Mesendoderm (in vitro differentiated cells): ENCODE measurements around the gene DNAJC21.

Experiments used
- DNase-seq: peaks from one replicate; pipeline ENCODE4 v3.0.0; 2013
- H2AK5ac ChIP-seq: 2 replicates; pipeline ENCODE4 v1.6.1; 2013; ENCODE audit warnings: low read length, inconsistent platforms
- H2BK120ac ChIP-seq: 2 replicates; pipeline ENCODE4 v1.6.1; 2013; ENCODE audit warnings: low read depth, mild to moderate bottlenecking, low read length, moderate library complexity, mixed read lengths
- H2BK15ac ChIP-seq: replicated peaks from 2 replicates; pipeline ENCODE4 v1.6.1; 2013; ENCODE audit warnings: low read depth, mild to moderate bottlenecking, moderate library complexity
- H2BK5ac ChIP-seq: 2 replicates; pipeline ENCODE4 v1.6.1; 2013; ENCODE audit warnings: low read length, inconsistent platforms
- H3K18ac ChIP-seq: 2 replicates; pipeline ENCODE4 v1.6.1; 2013; ENCODE audit warnings: mild to moderate bottlenecking, low read length, mixed read lengths
- H3K23ac ChIP-seq: one replicate; pipeline ENCODE4 v1.6.1; 2013; ENCODE audit warnings: low read length
- H3K27ac ChIP-seq: 2 replicates; pipeline ENCODE4 v1.5.1; 2013; ENCODE audit warnings: low read depth, mild to moderate bottlenecking, inconsistent platforms, low read length, moderate library complexity
- H3K27me3 ChIP-seq: 2 replicates; pipeline ENCODE4 v1.6.1; 2013; ENCODE audit warnings: low read length, control low read depth, mild to moderate bottlenecking, inconsistent platforms; ENCODE audit not compliant: insufficient read depth, poor library complexity
- H3K36me3 ChIP-seq: 2 replicates; pipeline ENCODE4 v1.6.1; 2013; ENCODE audit warnings: low read length, inconsistent platforms; ENCODE audit not compliant: control insufficient read depth, insufficient read depth
- H3K4ac ChIP-seq: one replicate; pipeline ENCODE4 v1.6.1; 2013; ENCODE audit warnings: low read depth, mild to moderate bottlenecking, low read length, moderate library complexity
- H3K4me1 ChIP-seq: 2 replicates; pipeline ENCODE4 v1.6.1; 2013; ENCODE audit warnings: low read depth, low read length, inconsistent platforms; ENCODE audit not compliant: control insufficient read depth
- H3K4me2 ChIP-seq: 2 replicates; pipeline ENCODE4 v1.6.1; 2013; ENCODE audit warnings: low read length
- H3K4me3 ChIP-seq: 2 replicates; pipeline ENCODE4 v1.5.1; 2013; ENCODE audit warnings: mild to moderate bottlenecking, low read length
- H3K56ac ChIP-seq: one replicate; pipeline ENCODE4 v1.6.1; 2013; ENCODE audit warnings: low read length
- H3K79me1 ChIP-seq: 2 replicates; pipeline ENCODE4 v1.6.1; 2013; ENCODE audit warnings: low read length, inconsistent platforms
- H3K79me2 ChIP-seq: 2 replicates; pipeline ENCODE4 v1.6.1; 2013; ENCODE audit warnings: mild to moderate bottlenecking, low read length; ENCODE audit not compliant: control insufficient read depth, insufficient read depth
- H3K9ac ChIP-seq: 2 replicates; pipeline ENCODE4 v1.6.1; 2013; ENCODE audit warnings: low read length, inconsistent platforms
- H4K5ac ChIP-seq: one replicate; pipeline ENCODE4 v1.6.1; 2013; ENCODE audit warnings: low read length
- H4K8ac ChIP-seq: one replicate; pipeline ENCODE4 v1.6.1; 2013; ENCODE audit warnings: low read depth, mild to moderate bottlenecking, control low read depth, low read length, moderate library complexity
- WGBS: extraction: QIAGEN DNeasy Blood & Tissue Kit; methylation state at CpG from one replicate; pipeline ENCODE4 v1.1.7; 2013; ENCODE audit warnings: low lambda C conversion rate, missing lambda C conversion rate; ENCODE audit not compliant: insufficient coverage; ENCODE audit errors: extremely low coverage; 5-methylcytosine and 5-hydroxymethylcytosine counted together

Gene DNAJC21

DNA sequence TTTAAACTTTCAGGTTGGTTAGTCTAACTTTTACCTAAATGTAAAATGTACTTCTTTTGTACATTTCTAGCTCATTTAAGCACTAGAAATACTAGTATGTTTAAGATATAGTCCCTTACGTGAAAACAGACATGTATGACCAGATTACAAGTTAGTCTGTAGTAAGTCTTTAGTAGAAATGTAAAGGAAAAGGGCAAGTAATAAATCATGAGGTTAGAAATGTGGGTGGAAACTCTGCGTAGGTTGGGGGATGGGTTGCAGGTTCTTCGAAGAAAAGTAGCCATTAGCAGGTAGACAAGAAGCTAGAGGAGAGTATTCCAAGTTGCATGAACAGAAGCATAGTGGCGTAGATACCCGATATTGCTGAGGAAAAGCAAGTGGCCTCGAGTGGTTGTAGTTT, 36.9 kb upstream of the DNAJC21 start:
- H3K4ac ChIP-seq = no peak overlapping the region
- H3K79me1 ChIP-seq = no peaks in the 10 kb centered on the region
- H3K27me3 ChIP-seq = no peaks in the 10 kb centered on the region
- no peak for DNase-seq
- H4K8ac ChIP-seq = no peak overlapping the region
- H3K36me3 ChIP-seq = no peaks in the 10 kb centered on the region
- H3K18ac ChIP-seq = no peak overlapping the region
- no peak overlapping the region for H3K4me2 ChIP-seq
- H3K56ac ChIP-seq = no peak overlapping the region
- no peak overlapping the region for H2BK5ac ChIP-seq
- H3K4me1 ChIP-seq = no peaks in the 10 kb centered on the region
- WGBS = no CpG with 5 or more reads among the region's 6 CpGs
- no peak overlapping the region for H2BK120ac ChIP-seq
- no peak overlapping the region for H3K9ac ChIP-seq
- H3K79me2 ChIP-seq = no peaks in the 10 kb centered on the region
- no peak overlapping the region for H3K4me3 ChIP-seq
- no peak overlapping the region for H4K5ac ChIP-seq
- no peak overlapping the region for H3K23ac ChIP-seq
- H2BK15ac ChIP-seq = no peak overlapping the region
- H3K27ac ChIP-seq = no peak overlapping the region
- H2AK5ac ChIP-seq = no peak overlapping the region

DNA sequence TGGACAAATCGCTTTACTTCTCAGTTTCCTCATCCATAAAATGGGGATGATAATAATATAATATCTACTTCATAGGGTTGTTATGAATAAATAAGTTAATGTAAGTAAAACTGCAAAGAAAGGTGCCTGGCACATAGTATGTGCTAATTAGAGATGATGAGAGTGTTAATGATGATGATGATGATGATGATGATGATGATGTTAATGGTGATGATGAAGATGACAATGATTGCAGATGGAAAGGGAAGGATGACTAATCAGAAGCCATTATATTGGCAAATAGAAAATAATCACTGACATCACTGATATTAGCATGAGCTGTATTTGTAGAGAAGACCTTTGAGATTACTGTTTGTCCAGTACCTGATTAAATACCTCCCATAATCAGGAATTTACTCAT, 34.6 kb upstream of the DNAJC21 start:
- Histone ChIP-seq H3K18ac (no peak overlapping the region), H2BK5ac (no peak overlapping the region), H2BK120ac (no peak overlapping the region), H3K36me3 (no peaks in the 10 kb centered on the region), H3K27ac (no peak overlapping the region), H3K4me3 (no peak overlapping the region), H3K56ac (no peak overlapping the region), H3K9ac (no peak overlapping the region), H3K79me1 (no peaks in the 10 kb centered on the region), H3K4me1 (no peaks in the 10 kb centered on the region), H3K23ac (no peak overlapping the region), H4K8ac (no peak overlapping the region), H3K79me2 (no peaks in the 10 kb centered on the region), H3K27me3 (no peaks in the 10 kb centered on the region), H4K5ac (no peak overlapping the region), H3K4me2 (no peak overlapping the region), H2AK5ac (no peak overlapping the region), H2BK15ac (no peak overlapping the region), H3K4ac (no peak overlapping the region)
- WGBS = no CpG with 5 or more reads among the region's 1 CpG
- DNase-seq = no peak

DNA sequence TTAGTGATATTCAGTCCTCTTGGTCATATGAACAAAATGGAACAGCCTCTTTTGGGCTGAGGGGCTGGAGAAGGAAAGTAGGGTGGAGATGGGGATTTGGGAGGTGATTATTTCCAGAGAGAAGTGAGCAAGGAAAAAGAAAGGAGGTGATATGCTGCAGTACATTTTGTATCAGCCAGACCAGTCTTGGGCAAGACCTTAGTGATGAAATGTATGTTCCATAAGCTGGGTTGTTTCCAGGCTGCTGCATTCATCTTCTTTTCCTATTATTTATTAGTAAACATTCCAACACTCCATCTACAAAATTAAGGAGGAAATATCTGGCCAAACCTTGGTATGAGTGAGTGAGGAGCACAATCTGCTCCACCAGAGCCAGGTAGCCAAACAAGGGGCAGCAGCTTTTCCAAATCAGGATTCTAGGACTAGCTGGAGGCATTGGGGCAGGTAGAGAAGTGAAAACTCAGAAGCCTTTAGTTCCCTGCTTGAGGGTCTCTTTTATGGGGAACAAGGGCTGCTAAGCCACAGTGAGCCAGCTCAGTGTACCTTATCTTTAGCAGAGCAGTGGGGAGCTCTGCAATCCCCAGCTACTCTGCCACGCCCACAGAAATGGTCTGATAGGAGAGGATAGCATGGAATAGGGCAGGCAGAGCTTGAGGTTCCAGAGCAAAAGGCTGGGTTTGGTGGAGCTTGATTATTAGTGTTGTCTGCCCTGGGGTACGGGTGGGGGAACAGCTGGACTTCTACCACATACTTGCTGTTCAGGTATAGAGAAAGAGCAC, 33.5 kb upstream of the DNAJC21 start:
- H4K8ac ChIP-seq = no peak overlapping the region
- H3K36me3 ChIP-seq = no peaks in the 10 kb centered on the region
- no peak overlapping the region for H2AK5ac ChIP-seq
- H3K18ac ChIP-seq = no peak overlapping the region
- no peak overlapping the region for H4K5ac ChIP-seq
- H3K4ac ChIP-seq = no peak overlapping the region
- no CpG with 5 or more reads among the region's 2 CpGs for WGBS
- no peaks in the 10 kb centered on the region for H3K79me2 ChIP-seq
- H3K4me1 ChIP-seq = no peaks in the 10 kb centered on the region
- H3K4me2 ChIP-seq = no peak overlapping the region
- no peak overlapping the region for H2BK15ac ChIP-seq
- no peak overlapping the region for H2BK120ac ChIP-seq
- H3K23ac ChIP-seq = no peak overlapping the region
- no peaks in the 10 kb centered on the region for H3K27me3 ChIP-seq
- no peak overlapping the region for H3K56ac ChIP-seq
- DNase-seq = peak; percentile 58
- H3K9ac ChIP-seq = no peak overlapping the region
- no peak overlapping the region for H2BK5ac ChIP-seq
- no peaks in the 10 kb centered on the region for H3K79me1 ChIP-seq
- H3K4me3 ChIP-seq = no peak overlapping the region
- no peak overlapping the region for H3K27ac ChIP-seq

DNA sequence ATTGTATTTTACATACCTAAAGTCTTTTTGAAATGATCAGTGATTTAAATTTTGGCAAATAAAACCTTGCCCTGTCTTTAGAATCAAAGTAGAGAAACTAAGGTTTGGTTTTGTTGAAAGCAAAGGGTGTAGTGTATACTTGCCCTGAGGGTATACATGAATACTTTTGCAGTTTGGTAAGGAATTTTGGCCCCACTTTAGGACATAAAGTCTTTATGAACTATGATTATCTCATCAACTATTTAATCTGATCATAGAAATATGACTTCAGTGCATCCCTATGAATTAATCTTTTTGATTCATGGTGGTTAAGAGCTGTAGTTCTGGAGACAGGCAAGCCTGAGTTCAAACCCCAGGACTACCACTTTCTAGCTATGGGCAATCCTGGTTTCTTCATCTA, 31.7 kb upstream of the DNAJC21 start:
- Histone ChIP-seq H3K9ac (no peak overlapping the region), H3K4me1 (no peaks in the 10 kb centered on the region), H3K56ac (no peak overlapping the region), H3K18ac (no peak overlapping the region), H3K4ac (no peak overlapping the region), H3K27ac (no peak overlapping the region), H3K23ac (no peak overlapping the region), H3K79me2 (no peaks in the 10 kb centered on the region), H2BK120ac (no peak overlapping the region), H3K36me3 (no peaks in the 10 kb centered on the region), H3K79me1 (no peaks in the 10 kb centered on the region), H3K4me2 (no peak overlapping the region), H2AK5ac (no peak overlapping the region), H2BK15ac (no peak overlapping the region), H4K5ac (no peak overlapping the region), H3K27me3 (no peaks in the 10 kb centered on the region), H2BK5ac (no peak overlapping the region), H4K8ac (no peak overlapping the region), H3K4me3 (no peak overlapping the region)
- no peak for DNase-seq

DNA sequence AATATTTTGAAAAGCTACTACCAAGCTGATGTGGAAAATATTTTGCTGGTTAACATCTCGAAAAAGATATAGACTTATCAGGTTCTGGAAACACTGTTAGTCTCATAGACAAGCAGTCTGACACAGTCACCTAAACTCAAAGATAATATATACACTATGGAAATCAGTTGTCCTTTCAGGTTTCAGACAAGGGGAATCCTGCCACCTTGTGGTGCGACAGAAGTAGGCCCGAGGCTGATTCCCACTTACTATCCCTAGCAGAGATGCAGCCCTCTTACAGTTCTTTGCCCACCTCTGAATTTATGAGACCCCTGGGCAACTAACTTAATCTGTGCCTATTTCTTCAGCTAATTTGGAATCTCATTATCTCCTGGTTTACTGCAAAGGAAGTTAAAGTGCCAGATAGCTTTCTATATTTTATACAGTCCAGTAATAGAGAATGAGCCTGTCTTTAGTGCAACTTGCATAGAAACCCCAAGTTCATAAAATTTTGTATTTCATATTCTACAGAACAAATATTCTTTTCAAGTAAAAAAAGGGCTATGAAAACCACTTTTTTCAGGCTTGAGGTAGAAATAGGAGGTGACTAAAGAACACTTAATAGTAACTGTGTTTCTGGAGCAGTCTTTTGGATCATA, 31.0 kb upstream of the DNAJC21 start:
- Histone ChIP-seq H4K5ac (no peak overlapping the region), H3K4me1 (no peaks in the 10 kb centered on the region), H2BK15ac (no peak overlapping the region), H3K4me2 (no peak overlapping the region), H3K23ac (no peak overlapping the region), H3K79me1 (no peaks in the 10 kb centered on the region), H2BK5ac (no peak overlapping the region), H3K27ac (no peak overlapping the region), H2AK5ac (no peak overlapping the region), H4K8ac (no peak overlapping the region), H3K36me3 (no peaks in the 10 kb centered on the region), H3K18ac (no peak overlapping the region), H3K4me3 (no peak overlapping the region), H3K56ac (no peak overlapping the region), H3K9ac (no peak overlapping the region), H3K79me2 (no peaks in the 10 kb centered on the region), H3K4ac (no peak overlapping the region), H3K27me3 (no peaks in the 10 kb centered on the region), H2BK120ac (no peak overlapping the region)
- no CpG with 5 or more reads among the region's 3 CpGs for WGBS
- DNase-seq = peak; percentile 71

DNA sequence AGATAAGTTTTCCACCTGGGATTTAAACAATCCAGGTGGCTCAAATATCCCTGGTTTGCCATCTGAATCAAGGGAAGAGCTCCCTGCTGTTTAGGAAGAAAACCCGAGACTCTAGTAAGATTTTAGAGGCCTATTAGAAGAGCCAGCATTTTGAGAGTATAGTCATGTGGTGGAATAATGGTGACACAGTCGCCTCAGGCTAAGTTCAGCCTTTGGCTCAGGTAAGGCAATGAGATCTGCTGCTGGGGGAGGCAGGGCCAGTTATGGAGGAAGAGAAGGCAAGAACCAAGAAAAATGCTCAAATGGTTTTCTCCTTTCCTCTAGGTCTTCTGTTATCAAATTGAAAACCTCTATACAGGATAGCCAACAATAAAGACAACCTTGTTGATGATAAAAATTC, 30.3 kb upstream of the DNAJC21 start:
- no peaks in the 10 kb centered on the region for H3K4me1 ChIP-seq
- H2BK5ac ChIP-seq = no peak overlapping the region
- H3K79me1 ChIP-seq = no peaks in the 10 kb centered on the region
- DNase-seq = no peak
- no peak overlapping the region for H2AK5ac ChIP-seq
- WGBS = no CpG with 5 or more reads among the region's 2 CpGs
- no peak overlapping the region for H4K8ac ChIP-seq
- H3K4me3 ChIP-seq = no peak overlapping the region
- no peaks in the 10 kb centered on the region for H3K27me3 ChIP-seq
- no peaks in the 10 kb centered on the region for H3K36me3 ChIP-seq
- no peaks in the 10 kb centered on the region for H3K79me2 ChIP-seq
- no peak overlapping the region for H3K9ac ChIP-seq
- no peak overlapping the region for H3K23ac ChIP-seq
- no peak overlapping the region for H3K18ac ChIP-seq
- no peak overlapping the region for H4K5ac ChIP-seq
- no peak overlapping the region for H3K27ac ChIP-seq
- H2BK15ac ChIP-seq = no peak overlapping the region
- no peak overlapping the region for H2BK120ac ChIP-seq
- no peak overlapping the region for H3K56ac ChIP-seq
- H3K4me2 ChIP-seq = no peak overlapping the region
- no peak overlapping the region for H3K4ac ChIP-seq
